Suppressor macrophage treated with lipopolysaccharide for 1 hour (primary cell): ENCODE data around the gene HSD3B1.
A peak's percentile ranks its signal among the peaks of the same experiment; 100 is the strongest.
"Not testable (repeated sequence)": the region's sequence is repeated elsewhere in the genome, so short reads cannot be mapped to it uniquely, and the experiment has no call there.

ENCODE experiments used
- DNase-seq, 3 donors: peaks; one replicate each; pipeline ENCODE4 v3.0.0-alpha.2; 2020 to 2022

HSD3B1 gene

DNA sequence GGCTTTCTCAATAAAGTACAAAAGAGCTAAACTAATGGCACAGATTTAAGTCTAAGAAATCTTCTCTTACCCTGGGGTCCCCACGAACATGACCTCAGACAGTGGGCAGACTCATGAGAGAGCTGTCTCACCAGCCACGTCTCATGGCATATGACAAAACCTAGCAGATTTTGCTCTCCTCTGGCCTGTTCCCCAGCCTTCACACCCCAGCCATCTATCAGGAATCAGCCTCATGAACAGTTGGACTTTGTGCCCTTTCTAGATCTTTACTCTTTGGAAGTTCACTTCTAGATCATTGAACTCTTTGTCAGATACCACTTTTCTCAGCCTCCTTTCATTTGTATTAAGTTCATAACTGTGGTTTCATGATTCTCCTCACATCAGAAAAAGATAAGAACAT lies 14.2 kb upstream of the HSD3B1 start:
- DNase-seq = no peak

DNA sequence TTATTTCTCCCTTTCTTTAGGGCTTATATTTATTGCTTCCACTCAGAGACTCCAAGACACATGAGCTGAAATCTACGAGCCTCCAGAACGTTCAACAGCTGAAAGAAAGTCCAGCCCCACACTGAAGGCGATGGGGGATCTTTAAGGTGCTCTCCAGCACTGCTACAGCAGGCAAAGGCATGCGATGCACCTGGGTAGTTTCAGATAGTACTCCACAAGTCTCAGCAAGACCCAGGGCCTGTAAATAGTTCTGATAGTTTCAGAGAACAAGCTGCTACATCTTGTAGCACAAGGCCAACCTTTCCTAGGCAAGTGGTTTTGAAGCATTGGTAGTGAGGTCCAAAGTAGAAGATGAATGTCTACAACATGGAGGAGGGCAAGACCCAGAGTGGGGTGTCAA lies 2.2 kb upstream of the HSD3B1 start:
- DNase-seq = peak in 1 of 3 donors; percentile 15

GRCh38 chr1:119510046-119510445 lies 3.0 kb downstream of the HSD3B1 start:
- DNase-seq = no peak

GRCh38 chr1:119515221-119515620 lies 8.2 kb downstream of the HSD3B1 start:
- no peak for DNase-seq

DNA sequence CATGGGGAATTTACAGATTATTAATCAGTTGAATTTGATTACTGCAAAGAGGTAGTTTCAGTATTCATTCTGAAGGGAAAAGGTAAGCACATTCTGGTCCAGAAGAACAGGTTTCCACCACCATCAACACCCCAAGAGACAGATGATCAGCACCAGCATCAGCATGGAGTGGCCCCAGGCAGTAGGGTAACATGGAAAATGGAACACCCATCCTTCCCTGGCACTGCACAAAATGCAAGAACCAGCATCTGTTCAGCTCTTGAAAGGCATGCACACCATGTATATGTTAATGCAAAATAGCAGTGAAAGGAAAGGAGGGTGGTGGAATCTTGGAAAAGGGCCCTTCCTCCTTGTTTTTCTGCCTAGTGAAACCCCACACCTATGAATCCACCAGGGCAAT lies 9.2 kb downstream of the HSD3B1 start:
- no peak for DNase-seq

- no peak for DNase-seq
Observed at GRCh38 chr1:119516680-119517079, 9.7 kb downstream of the HSD3B1 start.

GRCh38 chr1:119517667-119518066 lies 10.7 kb downstream of the HSD3B1 start:
- not testable (repeated sequence) for DNase-seq

DNA sequence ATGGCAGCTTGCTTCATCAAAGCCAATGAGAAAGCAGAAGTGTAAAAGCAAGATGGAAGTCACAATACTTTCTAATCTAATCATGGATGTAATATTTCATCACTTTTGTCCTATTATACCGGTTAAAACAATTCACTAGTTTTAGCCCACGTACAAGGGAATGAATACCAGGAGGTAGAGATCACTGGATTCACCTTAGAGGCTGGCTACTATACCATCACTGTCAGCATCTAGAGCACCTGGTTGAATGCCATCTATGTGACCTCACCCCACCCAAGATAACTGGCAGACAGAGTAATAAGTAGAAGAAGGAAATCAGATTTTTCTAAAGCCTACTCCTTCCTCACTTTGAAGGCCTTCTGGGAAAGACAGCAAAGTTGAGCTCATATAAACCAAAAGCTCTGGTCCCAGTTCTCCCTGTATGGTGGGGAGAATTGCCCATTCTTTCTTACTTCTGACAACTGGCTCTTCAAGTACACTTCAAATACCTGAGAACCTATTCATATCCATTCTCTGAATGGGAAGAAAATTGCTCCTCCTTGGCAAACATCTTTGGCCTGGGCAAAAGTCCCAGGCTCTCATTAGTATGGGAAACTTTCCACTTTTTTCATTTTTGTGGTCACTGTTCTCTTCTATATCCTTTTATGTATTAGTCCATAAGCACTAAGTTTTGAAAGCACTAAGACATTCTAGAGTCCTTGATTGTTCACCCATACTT lies 24.8 kb downstream of the HSD3B1 start:
- DNase-seq = no peak

DNA sequence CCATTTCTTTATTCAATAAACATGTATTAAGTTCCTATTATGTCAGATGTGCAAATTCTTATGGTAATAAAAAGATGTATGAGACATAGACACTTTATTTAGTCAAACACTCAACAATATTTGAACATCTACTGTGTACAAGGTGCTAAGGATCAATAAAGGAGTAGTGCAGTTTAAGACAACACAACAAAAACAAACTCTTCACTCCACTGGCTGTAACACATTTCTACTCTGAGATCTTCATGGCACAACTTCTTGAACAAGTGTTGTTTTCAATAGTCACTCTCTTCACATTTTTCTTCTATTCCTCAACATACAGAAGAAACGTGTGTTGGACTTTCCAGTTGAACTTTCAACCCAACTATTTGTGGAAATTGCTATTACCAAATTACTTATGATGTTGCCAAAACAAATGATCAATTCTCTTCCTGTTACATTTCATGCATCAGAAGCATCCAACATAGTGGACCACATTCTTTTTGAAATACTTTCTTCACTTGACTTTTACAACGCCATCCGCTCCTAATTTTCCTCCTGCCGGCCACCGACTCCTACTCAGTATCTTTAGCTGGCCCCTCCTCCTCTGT lies 25.4 kb downstream of the HSD3B1 start:
- DNase-seq = no peak

DNA sequence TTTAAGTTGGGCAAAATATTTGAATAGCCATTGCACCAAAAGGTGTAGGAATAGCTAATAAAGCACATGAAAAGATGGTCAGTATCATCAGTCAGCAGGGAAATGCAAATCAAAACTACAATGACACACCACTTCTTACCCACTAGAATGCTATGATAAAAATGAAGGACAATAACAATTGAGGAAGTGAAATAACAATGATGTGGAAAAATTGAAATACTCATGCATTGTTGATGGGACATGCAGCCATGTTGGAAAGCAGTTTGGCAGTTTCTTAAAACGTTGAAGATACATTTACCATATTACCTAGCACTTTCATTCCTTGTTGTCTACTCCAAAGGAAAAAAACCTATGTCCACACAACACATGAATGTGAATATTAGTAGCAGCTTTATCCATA lies 28.4 kb downstream of the HSD3B1 start:
- DNase-seq = peak in 2 of 3 donors; percentile 25 to 33

DNA sequence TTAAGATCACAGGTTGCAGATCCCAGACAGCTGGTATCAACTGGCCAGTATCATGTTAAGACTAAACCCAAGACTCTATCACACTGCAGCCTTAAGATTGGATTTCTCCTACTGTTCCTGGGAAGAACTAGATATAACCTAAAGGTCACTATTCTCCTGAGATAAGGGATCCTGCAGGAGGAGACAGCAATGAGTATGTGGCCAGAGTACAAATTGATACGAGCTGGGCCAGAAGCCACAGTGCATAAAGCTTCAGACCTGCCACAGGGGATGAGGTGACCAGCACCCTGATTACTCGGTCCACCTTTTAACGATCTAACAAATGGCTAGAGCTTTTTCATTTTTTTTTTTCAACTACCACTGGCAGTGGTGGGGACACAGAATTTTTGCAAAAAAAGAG lies 31.0 kb downstream of the HSD3B1 start:
- DNase-seq = no peak

DNA sequence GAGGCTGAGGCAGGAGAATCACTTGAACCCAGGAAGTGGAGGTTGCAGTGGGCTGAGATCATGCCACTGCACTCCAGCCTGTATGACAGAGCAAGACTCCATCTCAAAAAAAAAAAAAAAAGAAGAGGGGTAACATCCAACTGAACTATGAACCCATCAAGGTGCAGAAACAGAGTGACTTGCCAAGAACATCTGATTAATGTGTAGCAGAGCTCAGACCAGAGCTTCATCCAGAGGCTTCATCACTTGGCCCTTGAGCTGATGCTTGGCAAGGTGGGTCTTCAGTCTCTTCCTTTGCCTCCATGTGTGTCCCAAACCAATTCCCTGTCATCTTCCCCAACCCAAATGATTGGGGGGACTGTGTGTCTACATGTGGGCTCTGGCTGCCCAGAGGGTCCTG lies 32.6 kb downstream of the HSD3B1 start:
- DNase-seq = no peak

DNA sequence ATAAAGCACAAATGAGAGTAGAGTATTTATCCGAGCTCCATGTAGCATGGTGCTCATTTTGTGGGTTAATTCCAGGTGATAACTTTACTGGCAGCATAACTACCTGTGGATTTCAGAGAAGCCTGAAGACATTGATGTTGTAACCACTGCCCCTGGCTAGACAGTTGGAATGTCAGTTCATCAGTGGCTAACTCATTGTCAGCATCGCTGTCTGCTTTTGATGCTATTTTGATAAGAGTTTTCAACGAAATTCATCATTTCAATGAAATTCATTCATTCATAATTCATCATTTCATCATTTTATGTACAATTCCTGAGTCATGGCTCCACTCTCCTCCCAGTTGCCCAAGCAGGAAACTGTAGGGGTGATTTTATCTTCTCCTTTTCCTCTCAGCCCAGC lies 34.4 kb downstream of the HSD3B1 start:
- DNase-seq = no peak

DNA sequence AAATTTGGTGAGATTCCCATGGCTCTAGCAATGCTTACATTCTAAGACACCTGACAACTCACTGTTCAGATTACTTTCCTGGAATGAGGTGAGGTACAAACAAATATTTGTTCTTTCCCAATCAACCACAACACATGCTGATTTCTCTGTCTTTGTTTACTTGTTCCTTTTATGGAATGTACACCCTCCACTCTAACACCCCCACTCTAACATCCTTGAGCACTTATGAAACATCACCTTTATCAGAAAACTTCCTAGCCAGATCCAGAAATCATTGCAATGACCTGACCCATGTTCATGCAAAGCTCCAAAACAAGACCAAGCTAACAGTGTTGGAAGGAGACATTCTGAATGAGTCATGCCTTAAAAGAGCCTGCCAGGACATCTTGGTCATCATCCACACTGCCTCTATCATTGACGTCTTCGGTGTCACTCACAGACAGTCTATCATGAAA lies 35.5 kb downstream of the HSD3B1 start:
- no peak for DNase-seq

GRCh38 chr1:119544165-119544762 lies 37.3 kb downstream of the HSD3B1 start:
- DNase-seq = no peak

- DNase-seq = no peak
Observed at GRCh38 chr1:119546641-119547040, 39.6 kb downstream of the HSD3B1 start.

DNA sequence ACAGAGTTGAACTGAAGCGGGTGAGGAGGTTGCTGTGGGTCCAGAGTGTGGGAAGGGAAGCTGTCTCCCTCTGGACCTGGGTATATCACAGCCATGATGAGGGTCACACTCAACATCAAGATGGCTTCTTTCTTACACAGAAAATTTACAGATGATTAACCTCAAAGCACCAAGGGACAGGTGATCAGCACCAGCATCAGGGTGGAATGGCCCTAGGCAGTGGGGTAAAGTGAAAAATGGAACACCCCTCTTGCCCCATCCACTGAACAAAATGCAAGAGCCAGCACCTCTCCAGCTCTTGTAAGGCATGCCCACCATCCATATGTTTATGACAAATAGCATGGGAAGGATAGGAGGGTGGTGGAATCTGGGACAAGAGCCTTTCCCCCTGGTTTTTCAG lies 40.3 kb downstream of the HSD3B1 start:
- no peak for DNase-seq

DNA sequence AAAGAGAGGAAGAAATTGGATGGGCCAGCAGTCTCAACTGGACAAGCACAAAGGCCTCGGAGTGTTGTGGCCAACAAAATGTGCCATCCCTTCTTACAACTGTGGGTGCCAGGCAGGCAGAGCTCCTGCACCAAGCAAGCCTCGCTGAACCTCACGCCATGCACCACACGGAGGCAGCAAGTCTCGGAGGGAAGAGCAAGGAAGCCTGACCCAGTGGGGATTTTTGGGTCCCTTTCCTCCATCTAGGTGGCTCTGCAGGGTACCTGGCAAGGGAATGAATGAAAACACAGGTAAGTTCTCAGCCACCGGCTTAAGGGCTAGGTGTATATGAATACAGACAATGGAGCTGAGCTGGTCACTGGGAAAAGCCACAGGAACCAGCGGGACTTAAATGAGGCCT lies 40.8 kb downstream of the HSD3B1 start:
- no peak for DNase-seq

DNA sequence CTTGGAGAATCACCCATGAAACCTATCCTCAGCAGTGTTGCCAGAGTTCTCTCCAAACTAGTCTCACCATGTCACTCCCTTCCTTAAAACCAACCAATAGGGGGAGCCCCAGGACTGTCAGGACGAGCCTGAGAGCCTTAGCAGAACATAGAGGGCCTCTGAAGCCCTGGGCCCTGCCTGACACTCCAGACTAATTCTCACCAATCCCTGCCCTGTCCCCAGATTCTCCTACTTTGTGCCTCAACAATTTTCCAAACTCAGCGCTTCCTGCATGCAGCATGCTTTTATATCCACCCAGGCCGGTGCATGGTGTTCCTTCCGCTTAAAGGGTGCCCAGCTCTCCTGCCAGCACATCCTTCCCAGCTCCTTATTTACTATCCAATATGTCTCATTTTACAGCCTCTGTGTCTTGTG lies 42.7 kb downstream of the HSD3B1 start:
- peak; percentile 79 to 92 (median 90) for DNase-seq

DNA sequence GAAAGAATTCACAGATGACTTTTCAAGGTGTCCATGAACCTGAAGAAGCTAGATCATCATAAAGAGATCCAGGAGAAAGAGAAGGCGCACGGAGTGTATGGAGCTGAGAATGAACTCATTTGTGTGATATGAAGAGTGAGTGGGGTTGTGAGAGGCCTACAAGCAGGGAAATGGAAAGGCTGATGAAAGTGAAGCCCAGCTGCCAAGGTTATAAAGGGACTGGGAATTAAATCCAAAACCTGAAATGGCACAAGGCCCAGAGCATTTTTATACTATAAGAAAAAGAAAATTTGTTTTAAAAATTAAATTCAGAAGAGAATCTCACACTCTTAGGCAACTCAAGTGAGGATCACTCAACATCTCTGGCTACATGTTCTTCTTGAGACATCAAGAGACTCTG lies 43.4 kb downstream of the HSD3B1 start:
- no peak for DNase-seq

DNA sequence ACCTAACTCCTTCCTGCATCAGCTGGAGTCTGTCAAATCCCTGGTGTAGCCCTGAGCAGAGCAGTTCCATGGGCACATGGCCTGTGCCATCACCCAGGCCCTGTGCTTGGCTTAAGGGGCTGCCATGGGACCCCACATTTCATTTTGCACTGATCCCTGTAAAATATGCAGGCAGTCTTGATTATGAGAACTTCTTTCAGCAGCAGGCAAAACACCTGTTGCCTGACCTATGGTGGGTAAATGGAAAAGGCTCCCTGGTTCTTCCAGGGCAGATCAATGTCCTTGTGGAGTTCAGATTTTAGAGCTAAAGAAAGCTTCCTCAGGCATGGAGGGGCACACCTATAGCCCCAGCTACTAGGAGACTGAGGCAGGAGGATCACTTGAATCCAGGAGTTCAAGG lies 44.2 kb downstream of the HSD3B1 start:
- no peak for DNase-seq

DNA sequence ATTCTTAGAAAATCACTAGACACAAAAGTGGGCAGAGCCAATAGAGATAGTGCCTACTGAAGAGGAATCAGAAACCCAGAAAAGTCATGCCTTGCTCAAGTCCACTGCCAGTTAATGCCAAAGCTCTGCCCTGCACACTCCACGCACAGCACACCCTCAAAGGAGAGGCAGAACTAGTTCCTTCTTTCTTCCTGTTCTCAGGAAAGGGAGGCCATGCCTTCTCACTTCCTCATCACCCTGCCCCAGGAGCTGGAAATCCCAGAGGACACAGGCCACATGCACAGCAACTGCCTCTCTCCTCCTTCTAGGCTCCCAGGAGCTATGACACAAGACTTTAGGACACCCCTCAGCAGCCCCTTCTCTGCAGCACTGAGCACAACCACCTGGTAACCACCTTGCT lies 45.6 kb downstream of the HSD3B1 start:
- peak; percentile 32 to 52 (median 48) for DNase-seq

GRCh38 chr1:119553302-119554071 lies 46.5 kb downstream of the HSD3B1 start:
- peak; percentile 25 to 35 (median 29) for DNase-seq

DNA sequence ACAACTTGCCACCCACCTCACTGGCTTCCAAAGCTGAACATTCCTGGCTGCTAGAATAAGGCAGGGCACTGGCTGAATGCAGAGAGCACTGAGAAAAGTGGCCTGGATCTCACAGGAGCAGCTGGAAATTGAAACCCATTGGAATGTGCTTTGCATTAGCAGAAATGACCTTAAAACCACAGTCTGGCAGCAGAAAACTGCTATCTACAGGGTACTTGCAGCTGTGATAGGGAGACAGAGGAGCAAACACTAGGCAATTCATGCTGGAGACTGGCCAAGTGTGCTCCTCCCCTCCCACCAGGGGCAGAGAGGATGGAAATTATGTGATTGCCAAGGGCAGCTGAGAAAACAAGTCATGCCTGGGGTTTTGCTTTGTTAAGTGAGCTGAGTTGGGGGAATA lies 47.2 kb downstream of the HSD3B1 start:
- no peak for DNase-seq
